ENCODE results near the gene MRLN.

GRCh38 chr10:59698326-59698725 lies 54.9 kb downstream of the MRLN start:
- TF ChIP-seq POLR2A (IDR thresholded peaks at IDR 0.05; ENCODE audit: extremely low read depth, insufficient read length): no peak
- no peak for TF ChIP-seq CTCF (IDR thresholded peaks at IDR 0.05; ENCODE audit: low read depth, low read length)

Measured in NB4 (cell line).